NCI-H1436 (cell line): ENCODE data around the gene DAP.
"Not testable (repeated sequence)": the region's sequence is repeated elsewhere in the genome, so short reads cannot be mapped to it uniquely, and the experiment has no call there.

Experiments
- DNase-seq: peaks from one replicate; lab custom pipeline; 2025; lab: John Stamatoyannopoulos, UW

DAP gene

GRCh38 chr5:10653043-10653442, 108.0 kb downstream of the DAP start:
- no peak for DNase-seq

- no peak for DNase-seq
These were observed 108.4 kb downstream of the DAP start for GRCh38 chr5:10652606-10653005.

- no peak for DNase-seq
These were observed 108.9 kb downstream of the DAP start for GRCh38 chr5:10652151-10652550.

DNA sequence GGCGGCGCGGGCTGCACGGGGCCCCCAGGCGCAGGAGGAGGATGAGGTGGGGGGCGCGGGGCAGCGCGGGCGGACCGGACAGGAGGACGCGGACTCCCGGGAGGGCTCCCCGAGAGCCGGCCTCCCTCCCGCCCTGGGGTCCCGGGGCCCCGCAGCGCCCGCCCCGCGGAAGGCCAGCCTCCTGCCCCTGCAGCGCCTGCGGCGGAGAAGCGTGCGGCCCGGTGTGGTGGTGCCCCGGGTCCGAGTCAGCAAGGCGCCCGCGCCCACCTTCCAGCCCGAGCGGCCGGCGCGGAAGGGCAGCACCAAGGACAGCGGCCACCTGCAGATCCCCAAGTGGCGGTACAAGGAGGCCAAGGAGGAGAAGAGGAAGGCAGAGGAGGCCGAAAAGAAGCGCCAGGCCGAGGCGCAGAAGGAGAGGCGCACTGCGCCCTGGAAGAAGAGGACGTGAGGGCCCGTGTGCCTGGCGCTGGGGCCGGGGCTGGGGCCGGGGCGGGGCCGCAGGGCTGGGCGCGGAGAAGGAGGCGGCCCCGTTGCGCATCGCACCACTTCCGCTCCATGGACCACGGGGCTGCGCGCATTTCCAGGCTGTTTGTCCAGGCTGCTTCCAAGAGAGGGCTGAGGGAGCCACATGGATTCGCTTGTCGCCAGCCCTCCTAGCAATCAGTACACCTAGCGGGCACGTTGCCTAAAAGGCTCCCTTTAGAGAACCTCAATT, 111.2 kb downstream of the DAP start:
- no peak for DNase-seq

DNA sequence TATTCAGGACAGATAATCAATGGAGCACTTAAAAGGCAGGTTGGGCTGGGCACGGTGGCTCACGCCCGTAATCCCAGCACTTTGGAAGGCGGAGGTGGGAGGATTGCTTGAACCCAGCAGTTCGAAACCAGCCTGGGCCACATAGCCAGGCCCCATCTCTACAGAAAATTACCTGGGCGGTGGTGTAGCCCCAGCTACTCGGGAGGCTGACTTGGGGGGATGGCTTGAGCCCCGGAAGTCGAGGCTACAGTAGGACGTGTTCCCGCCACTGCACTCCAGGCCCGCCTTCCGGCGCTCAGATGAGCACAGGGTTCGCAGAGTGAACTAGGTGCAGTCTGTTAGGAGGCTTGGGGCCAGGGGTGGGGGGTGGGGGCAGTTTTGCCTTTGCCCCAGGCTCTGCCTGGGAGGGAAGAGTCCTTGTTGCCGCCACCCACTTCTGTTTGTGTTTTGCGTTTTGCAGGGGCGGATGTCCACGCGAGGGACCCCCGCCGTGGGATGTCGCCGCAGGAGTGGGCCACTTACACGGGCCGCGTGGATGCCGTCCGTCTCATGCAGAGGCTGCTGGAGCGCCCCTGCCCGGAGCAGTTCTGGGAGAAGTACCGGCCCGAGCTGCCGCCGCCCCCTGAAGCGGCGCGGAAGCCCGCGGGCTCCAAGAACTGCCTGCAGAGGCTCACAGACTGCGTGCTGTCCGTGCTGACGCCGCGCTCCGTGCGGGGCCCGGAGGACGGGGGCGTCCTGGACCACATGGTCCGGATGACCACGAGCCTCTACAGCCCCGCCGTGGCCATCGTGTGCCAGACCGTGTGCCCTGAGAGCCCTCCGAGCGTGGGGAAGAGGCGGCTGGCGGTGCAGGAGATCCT, 112.0 kb downstream of the DAP start:
- no peak for DNase-seq

DNA sequence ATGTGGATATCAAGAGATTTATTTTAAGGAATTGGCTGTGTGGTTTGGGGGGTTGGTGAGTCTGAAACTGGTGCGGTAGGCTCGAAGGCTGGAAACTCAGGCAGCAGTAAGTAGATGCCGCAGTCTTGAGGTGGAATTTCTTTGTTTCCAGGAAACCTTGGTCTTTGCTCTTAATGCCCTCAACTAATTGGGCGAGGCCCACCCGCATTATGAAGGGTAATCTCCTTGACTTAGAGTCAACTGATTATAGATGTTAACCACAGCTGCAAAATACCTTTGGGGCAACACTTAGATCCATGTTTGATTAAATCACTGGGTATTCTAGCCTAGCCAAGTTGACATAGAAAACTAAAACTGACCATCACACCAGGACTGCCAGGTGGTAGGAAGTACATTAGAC, 113.4 kb downstream of the DAP start:
- no peak for DNase-seq

DNA sequence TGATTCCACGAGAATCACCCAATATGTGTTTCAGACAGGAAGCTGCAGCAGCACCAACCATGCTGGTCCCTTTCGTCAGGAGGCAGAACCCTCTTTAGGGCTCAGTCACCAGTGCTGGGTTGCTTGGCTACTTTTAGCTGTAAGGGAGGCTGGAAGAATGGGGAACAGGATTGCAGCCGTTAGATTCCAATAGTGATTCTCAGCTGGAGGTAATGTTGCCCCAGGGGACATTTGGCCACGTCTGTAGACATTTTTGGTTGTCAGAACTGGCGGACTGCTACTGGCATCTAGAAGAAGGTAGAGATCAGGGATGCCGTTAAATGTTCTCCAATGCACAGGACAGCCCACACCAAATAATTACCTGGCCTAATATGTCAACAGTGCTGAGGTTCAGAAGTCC, 115.4 kb downstream of the DAP start:
- DNase-seq: no peak

DNA sequence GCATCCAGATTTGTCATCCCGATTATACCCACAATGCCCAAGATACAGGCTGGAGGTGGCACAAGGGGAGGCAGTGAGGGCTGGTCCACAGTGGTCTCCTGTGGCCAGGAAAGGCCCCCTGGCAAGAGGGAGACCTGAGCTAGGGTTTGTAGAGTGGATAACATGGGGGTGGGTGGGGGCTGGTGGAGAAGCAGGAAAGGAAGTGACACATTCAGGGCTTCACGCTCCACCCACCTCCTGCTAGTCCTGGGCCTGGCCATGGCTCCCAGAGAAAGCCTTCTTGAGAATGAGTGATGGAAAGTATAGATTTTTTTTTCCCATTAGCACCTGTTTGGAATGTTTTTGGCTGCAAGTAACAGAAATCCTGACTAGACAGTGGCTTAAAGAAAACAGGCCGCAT, 115.9 kb downstream of the DAP start:
- no peak for DNase-seq

GRCh38 chr5:10644192-10644591, 116.8 kb downstream of the DAP start:
- DNase-seq: no peak

DNA sequence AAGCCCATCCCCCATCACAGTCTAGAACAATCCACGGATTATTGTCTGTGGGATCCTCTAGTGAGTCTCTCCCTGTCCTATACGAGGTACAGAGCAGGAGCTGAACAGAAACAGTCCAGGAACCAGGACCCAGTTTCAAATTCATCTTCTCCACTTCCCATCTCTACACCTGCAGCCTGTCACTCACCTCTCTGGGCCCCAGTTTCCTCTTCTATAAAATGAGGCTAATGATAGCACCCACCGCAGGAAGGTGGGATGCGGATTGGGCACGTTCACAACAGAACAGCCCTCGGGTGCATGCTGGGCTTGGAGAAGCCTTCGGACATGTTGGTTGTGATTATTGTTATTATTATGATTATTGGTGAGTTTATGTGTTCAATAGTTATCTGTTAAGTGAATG, 118.7 kb downstream of the DAP start:
- no peak for DNase-seq

- no peak for DNase-seq
These were observed 121.1 kb downstream of the DAP start for GRCh38 chr5:10639846-10640368.

- not testable (repeated sequence) for DNase-seq
These were observed 122.3 kb downstream of the DAP start for GRCh38 chr5:10638723-10639122.

- no peak for DNase-seq
These were observed 123.1 kb downstream of the DAP start for GRCh38 chr5:10637944-10638343.

- DNase-seq: no peak
These were observed 124.5 kb downstream of the DAP start for GRCh38 chr5:10636363-10637142.

DNA sequence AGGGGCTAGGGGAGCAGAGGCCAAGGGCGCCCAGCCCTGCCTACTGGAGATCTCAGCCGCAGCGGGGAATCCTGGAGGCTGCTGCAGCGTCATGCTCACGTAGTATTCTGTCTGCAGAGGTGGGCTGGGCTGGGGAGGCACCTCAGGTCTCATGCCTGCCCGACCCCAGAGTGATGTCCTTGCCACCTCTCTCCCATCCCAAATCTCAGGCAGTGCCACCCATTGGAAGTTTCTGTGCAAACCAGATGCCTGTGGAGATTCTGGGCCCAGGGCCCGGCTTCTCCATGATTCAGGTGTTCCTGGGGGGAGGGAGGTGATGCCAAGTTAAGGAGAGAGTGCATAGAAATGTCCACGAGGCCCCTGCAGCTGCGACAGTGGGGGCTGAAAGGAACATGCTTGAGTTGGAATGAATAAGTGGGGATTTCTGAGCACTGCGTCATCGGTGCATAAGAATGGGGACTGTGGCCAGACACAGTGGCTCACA, 125.1 kb downstream of the DAP start:
- no peak for DNase-seq

GRCh38 chr5:10635257-10635866, 125.7 kb downstream of the DAP start:
- no peak for DNase-seq

- no peak for DNase-seq
These were observed 126.5 kb downstream of the DAP start for GRCh38 chr5:10634562-10634961.

- DNase-seq: no peak
These were observed 127.0 kb downstream of the DAP start for GRCh38 chr5:10634050-10634449.

DNA sequence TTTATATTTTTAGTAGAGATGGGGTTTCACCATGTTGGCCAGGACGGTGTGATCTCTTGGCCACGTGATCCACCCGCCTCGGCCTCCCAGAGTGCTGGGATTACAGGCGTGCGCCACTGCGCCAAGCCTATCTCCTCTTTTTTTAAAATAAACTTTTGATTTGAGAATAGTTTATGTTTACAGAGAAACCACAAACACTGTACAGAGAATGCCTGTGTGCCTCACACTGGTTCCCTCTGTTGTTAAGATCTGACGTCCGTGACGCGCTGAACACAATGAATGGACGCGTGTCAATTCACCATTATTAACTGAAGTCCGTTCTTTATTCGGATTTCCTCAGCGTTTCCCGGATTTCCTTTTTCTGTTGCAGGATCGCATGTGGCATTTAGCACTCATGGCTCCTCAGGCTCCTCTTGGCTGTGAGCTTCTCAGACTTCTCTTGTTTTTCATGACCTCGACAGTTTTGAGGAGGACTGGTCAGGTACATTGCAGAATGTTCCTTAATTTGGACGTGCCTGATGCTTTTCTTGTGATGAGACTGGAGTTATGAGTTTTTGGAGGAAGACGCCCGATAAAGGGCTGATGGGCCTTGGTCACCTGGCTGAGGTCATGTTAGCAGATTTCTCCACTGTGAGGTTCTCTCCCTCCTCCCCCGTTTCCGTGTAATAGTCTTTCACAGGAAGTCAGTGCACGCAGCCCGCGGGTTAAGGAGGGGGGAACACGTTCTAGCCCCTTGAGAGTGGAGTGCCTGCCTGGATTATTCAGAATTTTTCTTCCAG, 127.6 kb downstream of the DAP start:
- DNase-seq: no peak

GRCh38 chr5:10632110-10632761, 128.8 kb downstream of the DAP start:
- no peak for DNase-seq
